ENCODE results near the gene TSPYL6. TPM values are rescaled to one million over a fixed set of nuclear protein-coding genes. Genes with fewer than 3 reads are reported as not detected.

Gene TSPYL6
- total RNA-seq, 2 donors from 2014 or later = not detected

DNA sequence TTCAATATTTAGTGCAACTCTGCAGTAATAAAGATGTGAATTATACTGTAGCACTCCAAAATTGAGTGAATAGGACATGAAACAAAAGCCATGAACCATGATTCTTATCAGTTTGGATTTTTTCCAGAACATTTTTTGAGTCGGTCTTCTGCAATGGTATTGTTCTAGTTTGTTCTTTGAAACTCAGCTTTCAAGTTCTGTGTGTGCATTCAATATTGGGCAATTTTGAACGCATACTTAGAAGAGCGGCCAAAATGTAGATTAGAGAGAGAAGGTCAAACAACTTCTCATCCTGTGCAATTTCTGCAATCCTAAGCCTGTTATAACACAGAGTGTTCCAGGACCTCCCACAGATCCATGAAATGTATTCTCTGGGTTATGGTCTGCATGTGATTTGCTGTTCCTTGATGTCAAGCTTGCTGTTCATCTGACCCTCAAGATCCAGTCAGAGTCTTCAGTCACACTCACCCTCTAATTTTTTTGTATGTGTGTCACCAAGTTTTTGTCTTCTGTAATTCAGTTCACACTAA lies 48.3 kb downstream of the TSPYL6 start:
- intact Hi-C loops (cut with DNase I) = no loop called here
- DNase-seq (ENCODE audit: low spot score) = no peak

DNA sequence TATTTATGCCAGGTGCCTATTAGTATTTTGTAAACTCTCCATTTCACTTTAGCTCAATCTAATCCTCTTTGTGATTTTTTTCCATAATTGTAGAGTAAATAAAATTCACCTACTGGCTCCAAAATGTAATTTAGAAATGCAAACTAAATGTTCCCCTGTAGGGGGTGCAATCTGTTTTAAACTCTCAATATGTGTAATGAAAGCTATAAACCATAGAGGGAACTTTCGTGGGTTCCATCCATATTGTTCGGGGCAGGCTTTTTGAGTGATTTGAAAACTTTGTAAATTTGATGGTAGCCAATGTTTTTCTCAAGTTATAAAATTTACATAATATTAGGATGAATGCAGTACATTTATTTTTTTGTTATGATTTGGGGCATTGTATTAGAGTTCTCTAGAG lies 49.4 kb downstream of the TSPYL6 start:
- DNase-seq (ENCODE audit: low spot score) = no peak
- intact Hi-C loops (cut with DNase I) = no loop called here

DNA sequence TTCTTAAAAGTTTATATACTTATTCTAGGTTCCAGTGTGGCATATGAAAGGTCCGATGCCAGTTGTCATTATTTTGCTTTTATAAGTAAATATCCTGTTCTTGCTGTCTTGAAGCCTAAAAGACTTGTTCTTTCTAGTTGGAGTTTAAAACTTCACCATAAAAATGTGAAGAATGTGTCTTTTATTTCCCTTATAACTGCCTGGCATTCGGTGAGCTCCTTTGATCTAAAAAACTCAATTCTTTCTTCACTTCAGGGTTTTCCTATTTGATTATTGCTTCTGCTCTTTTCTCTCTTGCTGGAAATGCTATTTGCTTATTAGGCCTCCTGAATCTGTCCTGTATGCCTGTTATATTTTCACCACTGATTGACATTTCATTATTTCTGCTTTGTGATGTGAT lies 51.6 kb downstream of the TSPYL6 start:
- DNase-seq (ENCODE audit: low spot score) = no peak
- intact Hi-C loops (cut with DNase I) = no loop called here

Other genes starting within 250 kb of the TSPYL6 start
- gene ACYP2, start 140.6 kb downstream of the TSPYL6 start, total RNA-seq = 10 to 100 TPM; 16.8 to 17.0 TPM
- 100 to 1,000 TPM; 329 to 357 TPM for gene SPTBN1, start 200.1 kb upstream of the TSPYL6 start, total RNA-seq

Data from posterior vena cava (tissue), 2 donors.